HG02571 (cell line): ENCODE measurements around the gene C20orf96.

Experiments used
- ATAC-seq: cut with Tn5 transposase; IDR thresholded peaks from one replicate; pipeline ENCODE4 v1.9.1; 2021; ENCODE audit warnings: mild to moderate bottlenecking, moderate library complexity; ENCODE audit not compliant: unreplicated experiment

C20orf96 gene

DNA sequence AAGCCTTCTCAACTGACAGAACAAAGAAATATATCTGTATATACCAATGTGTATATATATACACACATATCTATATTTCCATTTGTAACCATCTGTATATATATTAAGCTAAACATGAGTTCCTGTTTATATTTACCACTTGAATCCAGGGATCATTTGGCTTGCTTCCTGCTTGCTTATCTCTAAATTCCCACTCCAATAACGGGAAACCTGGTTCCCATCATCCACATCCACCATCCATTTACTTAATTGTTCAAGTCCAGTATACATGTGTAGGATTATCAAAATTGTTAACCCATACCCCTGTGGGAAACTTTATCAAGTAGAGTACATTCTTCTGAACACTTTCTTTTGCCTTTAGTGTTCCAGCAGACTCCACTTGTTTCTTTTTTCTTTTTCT, 22.3 kb upstream of the C20orf96 start:
- no peak for ATAC-seq

DNA sequence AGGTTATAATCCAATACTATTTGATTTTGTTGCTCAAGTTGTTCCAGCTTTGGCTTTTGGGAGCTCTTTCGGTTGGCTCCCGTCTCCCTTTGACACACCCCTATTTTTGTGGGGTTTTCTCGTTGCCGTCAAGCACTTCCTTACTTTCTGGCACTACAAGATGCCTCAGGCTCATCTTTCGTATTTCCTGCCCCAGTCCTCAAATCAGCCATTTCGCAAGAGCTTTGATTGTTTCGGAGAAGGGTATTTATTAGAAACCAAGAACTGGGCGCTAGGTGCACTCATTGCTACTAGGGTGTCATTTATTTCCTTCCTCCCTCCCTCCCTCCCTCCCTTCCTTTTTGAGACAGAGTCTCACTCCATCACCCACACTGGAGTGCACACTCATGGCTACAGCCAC, 21.5 kb upstream of the C20orf96 start:
- no peak for ATAC-seq

DNA sequence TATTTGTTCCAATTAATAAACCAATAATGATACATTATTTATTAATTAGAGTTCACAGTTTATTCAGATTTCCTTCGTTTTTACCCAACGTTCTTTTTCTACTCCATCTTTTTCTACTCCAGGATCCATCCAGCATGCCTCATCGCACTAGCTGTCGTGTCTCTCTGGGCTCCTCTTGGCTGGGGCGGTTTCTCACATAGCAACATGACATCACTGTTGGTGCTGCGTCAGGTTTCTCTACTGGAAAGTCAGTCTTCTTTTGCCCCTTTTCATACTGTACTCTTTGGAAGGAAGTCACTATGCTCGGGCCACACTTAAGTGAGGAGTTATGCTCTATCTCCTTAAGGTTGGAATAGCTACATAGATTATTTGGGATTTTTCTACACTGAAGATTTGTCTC, 21.1 kb upstream of the C20orf96 start:
- ATAC-seq, result no peak

DNA sequence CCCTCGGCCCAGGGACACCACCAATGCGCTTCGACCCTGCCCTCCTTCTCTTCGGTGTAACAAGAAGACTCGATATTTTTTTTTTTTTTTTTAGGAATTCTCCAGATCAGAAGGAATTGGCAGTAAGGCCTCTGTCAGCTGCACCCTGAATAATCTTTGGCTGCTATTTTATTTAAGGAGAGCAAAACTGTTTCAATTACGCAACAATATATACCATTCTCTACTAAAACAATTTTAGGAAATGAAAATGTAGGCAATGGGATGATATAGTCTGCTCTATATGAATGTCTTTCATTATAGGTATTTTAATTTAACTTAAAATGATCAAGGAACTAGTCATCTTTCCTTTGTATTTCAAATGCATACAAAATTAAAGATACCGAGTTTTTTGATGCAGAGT, 20.1 kb upstream of the C20orf96 start:
- ATAC-seq, result no peak

DNA sequence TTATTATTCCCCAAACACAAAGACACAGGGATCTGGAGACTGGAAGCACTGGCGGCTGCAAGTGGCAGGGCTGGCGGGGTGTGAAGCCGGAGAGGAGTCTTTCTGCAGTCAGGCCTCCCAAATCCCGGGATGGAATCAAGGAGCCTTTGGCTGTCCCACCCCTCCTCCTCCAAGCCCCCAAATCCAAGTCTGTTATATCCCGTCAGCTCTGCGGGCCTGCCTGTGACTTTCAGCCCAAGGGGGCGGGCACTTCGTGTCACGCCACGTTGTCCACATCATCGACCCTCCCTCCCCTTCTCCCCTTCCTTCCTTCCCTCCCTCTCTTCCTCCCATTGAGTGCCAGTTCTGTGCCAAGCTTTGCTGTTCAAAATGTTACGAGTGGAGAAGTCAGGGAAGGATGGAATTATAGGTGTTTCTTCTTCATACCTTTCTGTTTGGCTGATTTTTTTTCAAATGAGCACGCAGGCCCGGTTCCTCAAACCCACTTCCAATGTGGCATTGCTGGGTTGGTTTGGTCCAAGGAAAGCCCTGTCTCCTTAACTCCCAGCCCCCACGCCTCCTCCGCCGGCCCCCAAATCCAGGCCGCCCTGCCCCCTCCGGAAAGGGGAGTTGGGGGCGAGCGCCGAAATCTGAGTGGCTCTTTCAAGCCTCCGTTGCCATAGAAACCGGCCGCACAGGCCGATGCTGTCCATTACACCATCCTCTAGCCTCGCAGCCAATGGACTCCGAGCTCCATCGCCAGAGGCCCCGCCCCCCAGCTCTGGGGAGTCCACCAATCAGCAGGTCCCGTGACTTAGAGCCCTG, 19.5 kb upstream of the C20orf96 start:
- peak; percentile 98 for ATAC-seq

DNA sequence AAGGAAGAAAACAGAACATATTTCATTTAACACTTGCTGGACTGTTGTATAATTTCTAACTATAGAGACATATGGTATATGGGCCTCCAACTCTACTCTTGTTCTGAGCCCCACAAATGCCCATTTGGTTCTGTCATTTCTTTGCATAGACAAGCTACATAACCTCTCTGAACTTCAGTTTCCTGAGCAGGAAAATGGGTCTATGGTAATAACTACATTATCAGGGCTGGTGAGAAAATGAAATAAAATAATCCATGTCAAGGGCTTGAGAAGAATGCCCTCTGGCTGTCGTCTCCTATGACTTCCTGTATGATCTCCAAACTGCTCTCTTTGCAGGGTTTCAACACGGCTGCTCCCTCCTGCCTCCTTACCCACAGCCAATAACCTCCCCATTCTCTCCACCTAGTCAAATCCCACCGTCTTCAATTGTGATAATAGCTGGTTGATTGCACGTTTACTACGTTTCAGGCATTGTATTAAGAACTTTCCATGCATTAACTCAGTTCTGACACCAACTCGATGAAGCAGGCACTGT, 18.8 kb upstream of the C20orf96 start:
- ATAC-seq, result no peak

DNA sequence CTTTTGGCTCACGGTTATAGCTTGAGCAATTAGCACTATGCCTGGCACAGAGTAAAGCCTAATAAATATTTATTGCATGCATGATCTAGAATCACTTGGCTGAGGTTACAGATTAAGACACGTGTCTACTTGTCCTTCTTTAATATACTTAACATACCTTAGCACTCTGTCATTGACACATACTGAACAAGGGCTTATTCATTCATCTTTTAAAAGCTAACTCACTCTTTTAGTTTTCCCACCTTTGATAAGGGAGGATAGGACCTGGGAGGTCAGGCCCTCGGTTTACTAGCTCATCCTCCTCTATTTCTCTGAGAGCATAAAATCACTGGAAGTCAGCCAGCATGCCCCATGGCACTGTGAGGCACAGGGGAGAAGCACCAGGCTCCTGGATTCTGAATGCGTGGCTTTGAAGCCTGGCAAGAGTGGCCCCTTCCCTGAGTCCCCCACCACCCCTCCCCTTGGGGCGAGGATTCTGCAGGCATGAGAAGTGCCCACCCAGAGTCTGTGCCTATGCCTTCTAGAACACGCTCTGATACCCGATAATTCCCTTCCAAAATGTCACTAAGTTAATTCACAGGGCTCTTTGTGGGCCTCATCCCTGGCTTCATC, 18.0 kb upstream of the C20orf96 start:
- no peak for ATAC-seq

DNA sequence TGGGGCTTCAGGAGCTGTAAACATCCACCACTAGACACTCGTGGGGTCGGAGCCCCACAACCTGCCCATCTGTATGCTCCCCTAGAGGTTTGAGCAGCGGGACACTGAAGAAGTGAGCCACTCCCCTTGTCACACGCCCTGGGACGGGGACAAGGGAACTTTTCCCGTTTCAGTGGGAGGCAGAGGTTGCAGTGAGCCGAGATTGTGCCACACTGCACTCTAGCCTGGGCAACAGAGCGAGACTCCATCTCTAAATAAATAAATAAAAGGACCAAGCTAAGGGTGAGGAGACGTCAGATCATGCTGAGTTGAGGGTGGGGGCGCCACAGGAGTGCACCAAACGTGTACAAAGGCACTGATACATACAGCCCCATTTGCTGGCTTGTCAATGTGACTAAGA, 15.2 kb upstream of the C20orf96 start:
- no peak for ATAC-seq

DNA sequence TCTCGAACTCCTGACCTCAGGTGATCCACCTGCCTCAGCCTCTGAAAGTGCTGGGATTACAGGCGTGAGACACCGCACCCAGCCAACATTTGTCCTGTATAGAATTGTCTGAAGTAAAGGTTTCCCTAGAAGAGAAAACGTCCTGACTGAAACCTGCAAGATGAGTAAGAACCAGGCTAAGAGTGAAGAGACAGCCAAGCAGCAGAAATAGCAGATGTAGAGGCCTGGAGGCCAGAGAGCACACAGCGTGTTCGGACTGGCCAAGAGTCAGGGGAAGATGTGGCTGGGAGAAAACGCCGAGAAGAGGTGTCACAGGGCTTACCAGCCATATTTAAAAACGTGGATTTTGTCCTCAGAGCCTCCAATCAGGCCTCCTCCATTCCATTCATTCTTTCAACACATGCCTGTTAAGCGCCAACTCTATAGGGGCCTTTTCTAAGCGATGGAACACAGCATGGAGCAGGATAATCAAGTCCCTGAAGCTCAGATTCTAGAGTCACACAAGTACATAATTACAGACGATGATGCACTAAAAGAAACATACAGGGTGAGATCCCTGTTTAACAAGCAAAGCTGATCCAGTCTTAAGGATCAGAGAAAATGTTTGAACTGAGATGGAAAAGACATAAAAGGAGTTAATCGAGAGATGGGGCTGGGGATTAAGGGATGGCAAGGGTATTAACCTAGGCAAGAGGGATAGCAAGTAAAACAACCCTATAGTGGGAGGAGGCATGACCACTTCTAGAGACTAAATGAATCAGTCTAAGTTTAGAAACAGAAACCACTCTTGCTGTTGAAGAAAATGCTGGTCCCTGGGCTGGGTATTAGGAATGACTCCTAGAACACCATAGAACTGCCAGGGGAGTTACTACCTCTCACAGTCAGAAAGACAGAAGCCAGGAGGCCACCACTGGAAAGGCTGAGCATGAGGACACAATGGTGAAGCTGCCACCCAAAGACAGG, 11.6 kb upstream of the C20orf96 start:
- no peak for ATAC-seq

DNA sequence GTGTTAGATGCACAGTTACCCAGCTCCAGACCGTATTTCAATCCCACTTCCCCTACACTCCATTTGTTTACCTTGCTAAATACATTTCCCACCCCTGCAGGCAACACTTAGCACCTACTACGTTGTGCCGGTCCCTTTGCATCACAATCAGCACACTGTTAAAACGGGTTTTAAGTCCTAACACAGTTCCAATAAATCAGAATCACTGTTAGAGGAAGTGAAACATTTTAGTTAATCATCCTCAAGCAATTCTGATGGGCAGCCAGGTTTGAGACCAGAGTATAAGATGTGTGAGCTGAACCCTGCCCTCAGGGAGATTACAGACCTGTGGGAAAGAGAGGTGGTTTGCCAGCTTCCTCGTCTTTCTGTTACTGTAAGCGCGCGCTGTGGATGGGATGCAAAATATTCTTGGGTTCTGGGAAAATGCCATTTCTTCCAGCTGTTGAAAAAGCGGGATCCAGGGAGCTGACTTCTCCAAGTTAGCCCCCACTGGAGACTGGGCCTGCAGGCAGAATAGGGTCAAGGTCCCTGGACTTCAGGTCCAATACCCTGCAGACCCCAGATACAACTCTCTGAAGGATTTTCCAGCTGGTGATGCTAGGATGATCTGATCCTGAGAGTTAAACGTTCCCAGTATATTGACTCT, 9.9 kb upstream of the C20orf96 start:
- ATAC-seq, result no peak

DNA sequence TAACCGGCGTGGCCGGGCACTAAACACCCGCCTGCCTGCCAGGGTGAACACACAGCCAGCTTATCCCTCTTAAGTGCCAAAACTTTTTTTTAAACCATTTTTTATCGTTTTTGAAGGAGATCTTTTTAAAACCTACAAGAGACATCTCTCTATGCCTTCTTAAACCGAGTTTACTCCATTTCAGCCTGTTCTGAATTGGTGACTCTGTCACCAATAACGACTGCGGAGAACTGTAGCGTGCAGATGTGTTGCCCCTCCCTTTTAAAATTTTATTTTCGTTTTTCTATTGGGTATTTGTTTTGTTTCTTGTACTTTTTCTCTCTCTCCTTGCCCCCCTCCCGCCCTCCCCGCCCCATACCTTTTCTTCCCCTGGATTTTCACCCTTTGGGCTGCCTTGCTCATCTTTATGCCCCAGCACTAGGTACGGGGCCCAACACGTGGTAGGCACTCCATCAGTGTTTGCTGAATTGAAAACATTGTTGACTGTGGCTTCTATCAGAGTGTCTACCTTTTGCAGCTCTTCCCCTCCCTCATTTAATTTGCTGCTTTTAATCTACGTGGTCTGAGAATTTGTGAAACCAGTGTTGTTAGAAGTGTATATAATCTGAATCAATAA, 8.3 kb upstream of the C20orf96 start:
- no peak for ATAC-seq

DNA sequence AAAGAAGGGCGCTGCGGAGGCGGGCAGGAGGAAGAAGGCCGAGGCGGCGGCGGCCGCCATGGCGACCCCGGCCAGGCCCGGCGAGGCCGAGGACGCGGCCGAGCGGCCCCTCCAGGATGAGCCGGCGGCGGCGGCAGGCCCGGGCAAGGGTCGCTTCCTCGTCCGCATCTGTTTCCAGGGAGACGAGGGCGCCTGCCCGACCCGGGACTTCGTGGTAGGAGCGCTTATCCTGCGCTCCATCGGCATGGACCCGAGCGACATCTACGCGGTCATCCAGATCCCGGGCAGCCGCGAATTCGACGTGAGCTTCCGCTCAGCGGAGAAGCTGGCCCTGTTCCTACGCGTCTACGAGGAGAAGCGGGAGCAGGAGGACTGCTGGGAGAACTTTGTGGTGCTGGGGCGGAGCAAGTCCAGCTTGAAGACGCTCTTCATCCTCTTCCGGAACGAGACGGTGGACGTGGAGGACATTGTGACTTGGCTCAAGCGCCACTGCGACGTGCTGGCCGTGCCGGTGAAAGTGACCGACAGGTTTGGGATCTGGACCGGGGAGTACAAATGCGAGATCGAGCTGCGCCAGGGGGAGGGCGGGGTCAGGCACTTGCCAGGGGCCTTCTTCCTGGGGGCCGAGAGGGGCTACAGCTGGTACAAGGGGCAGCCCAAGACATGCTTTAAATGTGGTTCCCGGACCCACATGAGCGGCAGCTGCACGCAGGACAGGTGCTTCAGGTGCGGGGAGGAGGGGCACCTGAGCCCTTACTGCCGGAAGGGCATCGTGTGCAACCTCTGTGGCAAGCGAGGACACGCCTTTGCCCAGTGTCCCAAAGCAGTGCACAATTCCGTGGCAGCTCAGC, 7.6 kb upstream of the C20orf96 start:
- peak; percentile 14 for ATAC-seq

DNA sequence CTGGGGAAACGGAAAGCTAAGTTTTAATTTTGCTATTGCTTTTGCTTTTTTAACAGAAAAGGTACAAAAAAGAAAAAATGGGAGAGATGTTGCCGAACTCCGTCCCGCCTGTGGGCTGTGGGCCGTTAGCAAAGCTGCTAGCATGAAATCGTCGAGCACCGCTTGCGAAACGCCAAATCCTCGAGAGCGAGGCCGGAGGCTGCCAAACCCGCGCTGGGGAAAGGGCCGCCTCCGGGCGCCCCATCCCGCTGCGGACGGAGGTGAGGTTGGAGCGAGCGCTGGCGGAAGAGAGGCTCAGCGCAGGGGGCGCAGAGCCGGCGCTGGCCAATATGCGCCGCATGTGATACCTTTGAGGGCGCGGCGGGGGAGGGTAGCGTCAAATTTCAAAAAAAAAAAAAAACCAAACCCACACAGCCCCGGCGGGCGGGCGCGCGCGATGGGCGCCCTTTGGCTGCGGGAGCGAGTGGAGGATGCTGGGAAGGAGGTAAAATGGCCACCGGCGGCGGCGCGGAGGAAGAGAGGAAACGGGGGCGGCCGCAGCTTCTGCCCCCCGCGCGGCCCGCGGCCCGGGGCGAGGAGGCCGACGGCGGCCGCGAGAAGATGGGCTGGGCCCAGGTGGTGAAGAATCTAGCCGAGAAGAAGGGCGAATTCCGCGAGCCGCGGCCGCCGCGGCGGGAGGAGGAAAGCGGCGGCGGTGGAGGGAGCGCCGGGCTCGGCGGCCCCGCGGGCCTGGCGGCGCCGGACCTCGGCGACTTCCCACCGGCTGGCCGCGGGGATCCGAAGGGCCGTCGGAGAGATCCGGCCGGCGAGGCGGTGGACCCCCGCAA, 6.8 kb upstream of the C20orf96 start, which contains the start of gene ZCCHC3:
Gene ZCCHC3 (plus strand): TSS at position 473 of the 827 bp plus-strand sequence. CDS start 17 bp downstream, at position 490.
- ATAC-seq, result peak; percentile 81

DNA sequence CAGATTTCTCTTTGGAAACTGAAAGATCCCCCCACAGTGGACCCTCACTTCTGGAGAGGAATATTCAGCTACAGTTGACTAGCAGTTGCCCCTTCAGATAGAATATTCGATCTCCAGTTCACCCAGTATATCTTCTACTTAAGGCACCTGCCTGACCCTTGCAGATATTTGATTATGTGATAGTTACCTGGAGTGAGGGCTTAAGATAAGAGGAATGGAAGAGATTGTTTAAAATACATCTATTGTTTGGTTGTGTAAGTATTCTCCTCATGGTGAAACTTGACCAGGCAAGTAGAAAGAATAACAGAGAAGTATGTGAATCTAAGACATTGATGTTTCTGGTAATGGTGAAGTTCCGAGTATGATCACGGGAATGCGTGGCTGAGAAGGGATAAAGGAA, 5.3 kb upstream of the C20orf96 start:
- ATAC-seq, result no peak

DNA sequence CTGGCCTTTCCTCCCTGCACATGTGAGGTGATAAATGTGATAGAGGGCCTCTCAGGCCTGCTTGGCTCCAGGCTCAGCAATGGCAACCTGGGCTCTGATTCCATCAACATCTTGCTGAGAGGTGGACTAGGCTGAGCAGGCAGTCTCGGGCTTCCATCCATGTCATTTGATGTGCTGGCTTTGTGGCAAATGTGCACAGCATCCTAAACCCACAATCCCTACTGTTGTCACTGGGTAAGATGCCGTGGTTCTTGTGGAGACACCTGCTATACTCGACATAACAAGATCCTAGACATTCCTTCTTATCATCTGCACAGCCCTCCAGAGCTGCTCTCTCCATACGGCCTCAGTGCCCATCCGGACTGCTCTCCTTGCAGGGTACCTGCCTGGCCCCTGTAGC, 4.1 kb upstream of the C20orf96 start:
- no peak for ATAC-seq

DNA sequence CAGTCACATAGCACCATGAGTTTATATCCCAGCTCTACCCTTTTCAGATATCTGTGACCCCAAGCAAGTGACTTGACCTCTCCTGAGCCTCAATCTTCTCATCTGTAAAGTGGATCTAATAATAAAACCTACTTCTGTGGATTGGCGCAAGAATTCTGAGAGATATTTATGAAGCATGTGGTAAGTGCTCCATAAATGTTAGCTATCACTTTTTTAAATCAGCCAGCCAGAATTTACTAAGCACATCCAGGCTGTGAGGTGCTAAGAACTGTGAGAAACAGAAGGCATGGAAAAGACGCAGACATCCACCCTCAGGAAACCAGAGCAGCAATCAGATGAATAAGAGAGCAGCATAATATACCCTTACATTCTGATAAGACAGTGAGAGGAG, 862 bp downstream of the C20orf96 start:
- no peak for ATAC-seq

DNA sequence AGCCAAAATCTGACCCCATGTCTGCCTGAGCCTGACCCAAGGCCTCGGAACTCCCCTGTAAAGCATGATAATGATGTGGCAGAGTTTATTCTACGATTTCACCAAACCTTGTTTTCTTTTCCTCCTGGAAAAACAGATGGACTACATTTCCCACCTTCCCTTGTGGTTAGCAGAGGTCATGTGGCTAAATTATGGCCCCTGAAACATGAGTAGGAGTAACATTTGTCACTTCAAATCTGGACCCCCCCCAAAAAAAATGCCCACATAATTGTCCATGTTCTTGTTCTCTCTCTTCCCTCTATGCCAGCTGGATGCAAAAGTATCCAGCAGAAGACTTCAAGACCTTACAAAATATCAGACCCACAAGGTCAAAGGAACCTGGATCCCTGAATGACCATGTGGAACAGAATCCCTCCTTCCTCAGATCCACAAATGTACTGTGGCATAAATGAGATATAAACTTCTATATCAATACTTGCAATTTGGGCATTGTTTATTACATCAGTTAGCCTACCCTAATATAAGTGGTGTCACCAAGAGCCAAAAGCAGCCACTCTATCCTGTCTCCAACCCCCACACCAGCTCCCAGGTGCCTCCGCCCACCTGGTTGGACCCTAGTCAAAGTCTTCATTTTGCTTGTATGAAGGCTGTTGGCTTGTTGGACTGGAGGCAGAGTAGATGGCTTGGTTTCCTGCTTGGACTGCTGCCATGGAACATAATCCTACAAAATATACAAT, 1.4 kb downstream of the C20orf96 start:
- no peak for ATAC-seq

DNA sequence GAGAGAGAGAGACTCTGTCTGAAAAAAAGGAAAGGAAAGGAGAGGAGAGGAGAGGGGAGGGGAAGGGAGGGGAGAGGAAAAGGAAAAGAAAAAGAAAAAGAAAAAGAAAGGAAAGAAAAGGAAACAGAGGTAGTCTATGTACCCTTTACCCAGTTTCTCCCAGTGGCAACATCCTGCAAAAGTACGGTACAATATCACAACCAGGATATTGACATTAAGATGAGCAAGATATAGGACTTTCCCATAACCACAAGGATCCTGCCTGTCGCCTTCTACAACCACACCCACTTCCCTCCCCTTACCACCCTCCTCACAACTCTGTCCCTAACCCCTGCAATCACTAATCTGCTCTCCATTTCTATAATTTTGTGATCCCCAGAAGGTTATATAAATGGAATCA, 4.0 kb downstream of the C20orf96 start:
- no peak for ATAC-seq
